OCI-LY1 (cell line): ENCODE results near the gene CCDC141.
A peak's percentile ranks its signal among the peaks of the same experiment; 100 is the strongest.

ENCODE experiments used
- H2AFZ ChIP-seq: fragments of 200-600 bp; sonication (generic), shearing (Covaris generic); 2 replicates; pipeline ENCODE4 v1.6.0; 2014; ENCODE audit warnings: antibody characterized with exemption, mild to moderate bottlenecking, low read length
- H3F3A ChIP-seq: fragments of 200-600 bp; sonication (generic), shearing (Covaris generic); 2 replicates; pipeline ENCODE4 v1.6.0; 2014; ENCODE audit warnings: mild to moderate bottlenecking, antibody characterized with exemption, low read length, moderate library complexity; ENCODE audit not compliant: insufficient read depth
- H3K27ac ChIP-seq: fragments of 200-600 bp; sonication (generic); 2 replicates; pipeline ENCODE4 v1.5.1; 2014; ENCODE audit warnings: low read length, mixed run types, mild to moderate bottlenecking, low read depth; ENCODE audit not compliant: poor library complexity, severe bottlenecking
- H3K27me3 ChIP-seq: fragments of 200-600 bp; sonication (generic); 2 replicates; pipeline ENCODE4 v1.6.0; 2014; ENCODE audit warnings: antibody characterized with exemption, mild to moderate bottlenecking, low read length, moderate library complexity; ENCODE audit not compliant: insufficient read depth
- H3K36me3 ChIP-seq: fragments of 200-600 bp; sonication (generic); 2 replicates; pipeline ENCODE4 v1.6.1; 2014; ENCODE audit warnings: mild to moderate bottlenecking, antibody characterized with exemption, low read length, moderate library complexity, mixed read lengths; ENCODE audit not compliant: insufficient read depth
- H3K4me1 ChIP-seq: fragments of 200-600 bp; sonication (generic); 2 replicates; pipeline ENCODE4 v1.5.1; 2014; ENCODE audit warnings: mild to moderate bottlenecking, low read length, moderate library complexity; ENCODE audit not compliant: insufficient read depth, severe bottlenecking
- H3K4me2 ChIP-seq: fragments of 200-600 bp; sonication (generic), shearing (Covaris generic); 2 replicates; pipeline ENCODE4 v1.6.1; 2014; ENCODE audit warnings: low read length
- H3K4me3 ChIP-seq: fragments of 200-600 bp; sonication (generic); 2 replicates; pipeline ENCODE4 v1.5.1; 2014; ENCODE audit warnings: low read length, low read depth, mild to moderate bottlenecking, mixed read lengths; ENCODE audit not compliant: poor library complexity, severe bottlenecking
- H3K79me2 ChIP-seq: fragments of 200-600 bp; shearing (Covaris generic); 2 replicates; pipeline ENCODE4 v1.6.1; 2016; ENCODE audit warnings: mixed run types, low read length, mixed read lengths; ENCODE audit not compliant: insufficient read depth
- H3K9ac ChIP-seq: fragments of 200-600 bp; sonication (generic), shearing (Covaris generic); 2 replicates; pipeline ENCODE4 v1.6.1; 2014; ENCODE audit warnings: mild to moderate bottlenecking, low read length, mixed read lengths
- H3K9me2 ChIP-seq: fragments of 200-600 bp; sonication (generic), shearing (Covaris generic); 2 replicates; pipeline ENCODE4 v1.6.1; 2014; ENCODE audit warnings: low read depth, mild to moderate bottlenecking, low read length, mixed read lengths
- H3K9me3 ChIP-seq: fragments of 200-600 bp; shearing (Covaris generic); 2 replicates; pipeline ENCODE4 v1.6.1; 2014; ENCODE audit warnings: low read length, mixed read lengths
- H4K20me1 ChIP-seq: fragments of 200-600 bp; sonication (generic), shearing (Covaris generic); 2 replicates; pipeline ENCODE4 v1.6.0; 2016; ENCODE audit warnings: mild to moderate bottlenecking, low read length; ENCODE audit not compliant: insufficient read depth
- CTCF ChIP-seq: fragments of 200-600 bp; sonication (generic), shearing (Covaris generic); IDR thresholded peaks from 2 replicates; pipeline ENCODE4 v1.5.1; 2017; ENCODE audit warnings: mild to moderate bottlenecking, antibody characterized with exemption, low read length, moderate library complexity, mixed read lengths
- EZH2 ChIP-seq: fragments of 200-600 bp; sonication (generic), shearing (Covaris generic); IDR thresholded peaks from 2 replicates; pipeline ENCODE4 v1.8.0; 2017; ENCODE audit warnings: borderline replicate concordance, mixed run types, mild to moderate bottlenecking, antibody characterized with exemption, low read length, moderate library complexity, mixed read lengths

The CCDC141 gene

DNA sequence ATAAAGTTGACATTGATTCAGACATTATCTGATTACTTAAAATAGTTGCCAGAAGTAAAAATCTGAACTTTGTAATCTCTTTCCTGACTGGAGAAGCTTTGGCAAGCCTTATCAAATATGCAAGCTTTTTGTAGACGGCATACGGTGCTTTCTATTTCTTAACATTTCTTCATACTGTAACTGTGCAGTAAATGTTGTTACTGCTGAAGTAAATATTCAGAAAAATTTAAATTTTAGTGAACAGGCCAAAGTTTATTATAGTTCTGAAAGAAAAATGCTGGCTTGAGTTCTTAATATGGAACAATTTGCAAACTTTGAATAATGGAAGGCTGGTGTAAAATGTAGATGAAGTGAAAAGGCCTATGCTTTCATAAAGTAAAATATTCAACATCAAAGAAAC is 244.5 kb downstream of the CCDC141 start:
- Histone ChIP-seq H3F3A (no peaks in the 10 kb centered on the region), H3K27me3 (no peaks in the 10 kb centered on the region), H3K36me3 (peaks cover 39% of the 10 kb centered on the region), H3K27ac (peak overlapping the region; percentile 81), H3K9ac (peak overlapping the region; percentile 62), H3K4me1 (peaks cover 44% of the 10 kb centered on the region), H3K79me2 (peaks cover 16% of the 10 kb centered on the region), H3K4me3 (peak overlapping the region; percentile 67), H4K20me1 (no peaks in the 10 kb centered on the region), H2AFZ (no peak overlapping the region), H3K4me2 (peak overlapping the region; percentile 55), H3K9me2 (no peaks in the 10 kb centered on the region), H3K9me3 (no peaks in the 10 kb centered on the region)
- TF ChIP-seq CTCF: no peak
- no peak for TF ChIP-seq EZH2

DNA sequence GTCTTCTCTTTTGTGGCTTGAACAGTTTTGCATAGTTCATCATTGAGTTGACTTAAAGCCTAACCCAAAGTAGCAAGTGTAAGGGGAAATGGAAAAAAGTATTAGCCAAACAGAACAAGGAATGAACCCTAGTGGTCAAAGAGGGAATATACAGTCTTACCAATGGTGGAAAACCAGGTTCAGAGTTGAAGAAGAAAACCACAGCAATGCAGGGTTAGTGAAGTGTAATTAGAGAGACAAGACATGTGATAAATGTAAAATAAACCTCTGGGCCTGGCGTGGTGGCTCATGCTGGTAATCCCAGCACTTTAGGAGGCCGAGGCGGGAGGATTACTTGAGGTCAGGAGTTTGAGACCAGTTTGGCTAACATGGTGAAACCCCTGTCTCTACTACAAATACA is 245.1 kb downstream of the CCDC141 start:
- no peak overlapping the region; the same call in 1 of the 2 replicates for H3K4me2 ChIP-seq
- H3K4me3 ChIP-seq: peak overlapping the region; percentile 67
- no peaks in the 10 kb centered on the region for H3K9me3 ChIP-seq
- H3K4me1 ChIP-seq: peaks cover 44% of the 10 kb centered on the region
- peak overlapping the region; percentile 4 for H3K27ac ChIP-seq
- H3K27me3 ChIP-seq: no peaks in the 10 kb centered on the region
- H2AFZ ChIP-seq: no peak overlapping the region
- H3K79me2 ChIP-seq: peaks cover 16% of the 10 kb centered on the region
- no peak overlapping the region for H3K9ac ChIP-seq
- H3K9me2 ChIP-seq: no peaks in the 10 kb centered on the region
- TF ChIP-seq CTCF: peak; percentile 68
- no peak for TF ChIP-seq EZH2
- no peaks in the 10 kb centered on the region for H3F3A ChIP-seq
- H3K36me3 ChIP-seq: peaks cover 45% of the 10 kb centered on the region
- no peaks in the 10 kb centered on the region for H4K20me1 ChIP-seq

DNA sequence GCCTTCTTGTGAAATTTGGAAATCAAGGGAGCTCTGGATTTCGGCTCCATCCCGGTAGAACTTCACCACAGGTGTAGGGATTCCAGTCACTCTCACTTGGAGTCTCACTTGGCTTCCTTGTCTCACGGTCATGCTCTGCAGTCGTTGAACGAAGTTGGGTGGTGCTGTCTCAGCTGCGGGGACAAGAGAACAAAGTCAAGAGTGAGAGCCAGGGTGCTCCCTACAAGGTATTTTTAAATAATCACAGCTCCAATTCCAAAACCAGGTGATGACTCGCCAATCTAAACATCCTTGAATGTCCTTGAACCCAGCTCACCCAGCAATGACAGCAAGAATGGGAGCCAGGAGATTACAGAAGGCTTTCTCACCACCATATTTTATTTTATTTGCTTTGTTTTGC is 249.4 kb downstream of the CCDC141 start:
- Histone ChIP-seq H3K27me3 (no peaks in the 10 kb centered on the region), H3K9me3 (peaks cover 3% of the 10 kb centered on the region; the same call in 1 of the 2 replicates), H3K9ac (no peak overlapping the region), H3K4me3 (no peak overlapping the region), H3K36me3 (peaks cover 83% of the 10 kb centered on the region), H2AFZ (no peak overlapping the region), H4K20me1 (no peaks in the 10 kb centered on the region), H3F3A (no peaks in the 10 kb centered on the region), H3K4me1 (peaks cover 12% of the 10 kb centered on the region), H3K4me2 (no peak overlapping the region), H3K9me2 (no peaks in the 10 kb centered on the region), H3K79me2 (peaks cover under 1% of the 10 kb centered on the region), H3K27ac (no peak overlapping the region)
- no peak for TF ChIP-seq CTCF
- no peak for TF ChIP-seq EZH2
